GM19238 (cell line): ENCODE data around the gene UBE2E2.
"Not testable (repeated sequence)": the region's sequence is repeated elsewhere in the genome, so short reads cannot be mapped to it uniquely, and the experiment has no call there.

Experiments
- DNase-seq: peaks from one replicate; pipeline ENCODE4 v3.0.0; 2011; ENCODE audit warnings: low spot score; ENCODE audit not compliant: insufficient read length

Gene UBE2E2

GRCh38 chr3:23608650-23609049 is 405.5 kb downstream of the UBE2E2 start:
- no peak for DNase-seq

- no peak for DNase-seq
These were observed 408.7 kb downstream of the UBE2E2 start for GRCh38 chr3:23611737-23612295.

- DNase-seq = no peak
These were observed 409.3 kb downstream of the UBE2E2 start for GRCh38 chr3:23612296-23612891.

- DNase-seq = no peak
These were observed 411.9 kb downstream of the UBE2E2 start for GRCh38 chr3:23615068-23615467.

GRCh38 chr3:23618475-23618874 is 415.3 kb downstream of the UBE2E2 start:
- not testable (repeated sequence) for DNase-seq

GRCh38 chr3:23619705-23620637 is 416.8 kb downstream of the UBE2E2 start:
- DNase-seq = no peak

GRCh38 chr3:23620638-23621015 is 417.5 kb downstream of the UBE2E2 start:
- DNase-seq = no peak

- no peak for DNase-seq
These were observed 420.7 kb downstream of the UBE2E2 start for GRCh38 chr3:23623844-23624243.

- no peak for DNase-seq
These were observed 421.2 kb downstream of the UBE2E2 start for GRCh38 chr3:23624305-23624704.

GRCh38 chr3:23626442-23626841 is 423.3 kb downstream of the UBE2E2 start:
- DNase-seq = no peak

- DNase-seq = no peak
These were observed 426.2 kb downstream of the UBE2E2 start for GRCh38 chr3:23629181-23629894.

GRCh38 chr3:23633261-23633960 is 430.3 kb downstream of the UBE2E2 start:
- DNase-seq = no peak

- DNase-seq = no peak
These were observed 434.2 kb downstream of the UBE2E2 start for GRCh38 chr3:23637339-23637738.

GRCh38 chr3:23640471-23641146 is 437.5 kb downstream of the UBE2E2 start:
- no peak for DNase-seq
